HCT116 (cell line): ENCODE data around the gene CERCAM. TPM values are rescaled to one million over a fixed set of nuclear protein-coding genes. Genes with fewer than 3 reads are reported as not detected.

ENCODE experiments used
- ATAC-seq: fragments of 200-7000 bp; cut with Tn5 transposase; 2 replicates; pipeline ENCODE4 v1.9.1; 2020; ENCODE audit warnings: mild to moderate bottlenecking, moderate library complexity
- BruUV-seq: library from RNA; stranded (reverse); fragments of 400-500 nt; replicated peaks from 2 replicates; lab custom pipeline; 2021; lab: Mats Ljungman, UMichigan
- CTCF ChIA-PET: fragments of 300-600 bp; sonication (Branson Sonifier 250); formaldehyde crosslinking; loops from one replicate; lab custom pipeline; 2021; ENCODE audit warnings: antibody characterized with exemption; lab: Charles Lee
- POLR2A ChIA-PET: fragments of 300-600, 350-600 bp; sonication (Branson Sonifier 250); formaldehyde crosslinking; loops from one replicate; lab custom pipeline; 2021; ENCODE audit warnings: antibody characterized with exemption; lab: Charles Lee
- RAD21 ChIA-PET, 2 experiments: fragments of 300-600 bp; sonication (Branson Sonifier 250); formaldehyde crosslinking; loops; one replicate each; lab custom pipeline; 2023; ENCODE audit warnings: low total read pairs in 2 of 2; ENCODE audit not compliant: uncharacterized antibody in 2 of 2, unreplicated experiment in 2 of 2, low non-redundant PET in 1 of 2; lab: Charles Lee
- DNase-seq: peaks from one replicate; pipeline ENCODE4 v3.0.0-alpha.2; 2010; ENCODE audit warnings: low read depth, low spot score
- H2AFZ ChIP-seq: fragments of 200-600 bp; shearing (Covaris generic), sonication (generic); 2 replicates; pipeline ENCODE4 v1.6.1; 2017; ENCODE audit warnings: low read depth, mixed run types, mixed read lengths, antibody characterized with exemption, low read length; ENCODE audit not compliant: poor library complexity, severe bottlenecking
- H3K27ac ChIP-seq: 2 replicates; pipeline ENCODE4 v1.5.1; 2012; ENCODE audit warnings: low read depth, low read length
- H3K27me3 ChIP-seq: fragments of 200-600 bp; sonication (generic); 2 replicates; pipeline ENCODE4 v1.6.1; 2016; ENCODE audit warnings: mixed run types, low read length, mixed read lengths; ENCODE audit not compliant: insufficient read depth
- H3K36me3 ChIP-seq, 2 experiments: fragments of 200-500 bp in 1 of 2; fragments of 200-600 bp in 1 of 2; sonication (Bioruptor generic) in 1 of 2; sonication (generic) in 1 of 2; 2 replicates each; pipeline versions ENCODE4 v1.5.1 to v1.6.1; 2014 to 2016; ENCODE audit warnings: low read length in 2 of 2, inconsistent platforms in 1 of 2, mixed read lengths in 1 of 2, mixed run types in 1 of 2; ENCODE audit not compliant: insufficient read depth in 2 of 2, control insufficient read depth in 1 of 2
- H3K4me1 ChIP-seq, 2 experiments: fragments of 200-600 bp in 1 of 2; sonication (generic) in 1 of 2; 2 replicates each; pipeline versions ENCODE4 v1.5.1 to v1.6.1; 2012 to 2017; ENCODE audit warnings: low read length in 2 of 2, inconsistent platforms in 1 of 2, mild to moderate bottlenecking in 1 of 2, mixed read lengths in 1 of 2, mixed run types in 1 of 2, moderate library complexity in 1 of 2; ENCODE audit not compliant: insufficient read depth in 2 of 2, control insufficient read depth in 1 of 2
- H3K4me2 ChIP-seq: fragments of 200-600 bp; sonication (generic); 2 replicates; pipeline ENCODE4 v1.6.1; 2017; ENCODE audit warnings: mixed run types, low read length, mixed read lengths
- H3K4me3 ChIP-seq, 2 experiments: fragments of 200-600 bp in 1 of 2; sonication (generic) in 1 of 2; replicated peaks in 1 of 2; 2 replicates each; pipeline ENCODE4 v1.5.1; 2011 to 2016; ENCODE audit warnings: low read length in 2 of 2, control low read depth in 1 of 2, low read depth in 1 of 2, mild to moderate bottlenecking in 1 of 2, mixed read lengths in 1 of 2, mixed run types in 1 of 2
- H3K79me2 ChIP-seq: fragments of 200-600 bp; sonication (generic); 2 replicates; pipeline ENCODE4 v1.6.1; 2017; ENCODE audit warnings: mild to moderate bottlenecking, mixed run types, low read length, moderate library complexity, mixed read lengths; ENCODE audit not compliant: insufficient read depth
- H3K9ac ChIP-seq: fragments of 200-600 bp; sonication (generic); 2 replicates; pipeline ENCODE4 v1.6.1; 2016; ENCODE audit warnings: low read length, mixed read lengths
- H3K9me2 ChIP-seq: fragments of 200-600 bp; sonication (generic), shearing (Covaris generic); 2 replicates; pipeline ENCODE4 v1.6.1; 2017; ENCODE audit warnings: mixed run types, mild to moderate bottlenecking, moderate library complexity; ENCODE audit not compliant: insufficient read depth
- H3K9me3 ChIP-seq, 2 experiments: fragments of 200-500 bp in 1 of 2; fragments of 200-600 bp in 1 of 2; sonication (Bioruptor generic) in 1 of 2; sonication (generic) in 1 of 2; 2 replicates each; pipeline ENCODE4 v1.6.1; 2014 to 2017; ENCODE audit warnings: low read length in 2 of 2, mixed read lengths in 2 of 2, inconsistent platforms in 1 of 2, low read depth in 1 of 2, mild to moderate bottlenecking in 1 of 2, mixed run types in 1 of 2, moderate library complexity in 1 of 2; ENCODE audit not compliant: control insufficient read depth in 1 of 2, insufficient read depth in 1 of 2
- H4K20me1 ChIP-seq: fragments of 200-600 bp; sonication (generic), shearing (Covaris generic); 2 replicates; pipeline ENCODE4 v1.6.1; 2017; ENCODE audit warnings: mixed run types, mild to moderate bottlenecking, moderate library complexity; ENCODE audit not compliant: insufficient read depth
- ATF3 ChIP-seq: IDR thresholded peaks from 2 replicates; pipeline ENCODE4 v1.6.1; 2012
- CBX3 ChIP-seq: IDR thresholded peaks from 2 replicates; pipeline ENCODE4 v1.6.1; 2012; ENCODE audit warnings: low read depth
- CTCF ChIP-seq, 3 experiments: fragments of 200-600 bp in 1 of 3; sonication (generic) in 1 of 3; IDR thresholded peaks in 2 of 3; conservative IDR thresholded peaks in 1 of 3; 2 replicates each; pipeline ENCODE4 v1.5.1; 2012 to 2017; ENCODE audit warnings: low read depth in 2 of 3, low read length in 2 of 3, antibody characterized with exemption in 1 of 3, borderline replicate concordance in 1 of 3, control low read depth in 1 of 3, mild to moderate bottlenecking in 1 of 3, mixed read lengths in 1 of 3, mixed run types in 1 of 3, moderate library complexity in 1 of 3; ENCODE audit not compliant: insufficient read depth in 1 of 3
- EZH2 ChIP-seq: fragments of 200-600 bp; sonication (generic); IDR thresholded peaks from 2 replicates; pipeline ENCODE4 v1.6.1; 2017; ENCODE audit warnings: antibody characterized with exemption, mixed run types
- EZH2phosphoT487 ChIP-seq: fragments of 200-600 bp; IDR thresholded peaks from 2 replicates; pipeline ENCODE4 v1.6.1; 2018; ENCODE audit warnings: antibody characterized with exemption, borderline replicate concordance
- JUND ChIP-seq: IDR thresholded peaks from 2 replicates; pipeline ENCODE4 v1.6.1; 2012
- SP1 ChIP-seq: IDR thresholded peaks from 2 replicates; pipeline ENCODE4 v1.6.1; 2012; ENCODE audit warnings: low read depth
- SRF ChIP-seq: IDR thresholded peaks from 2 replicates; pipeline ENCODE4 v1.6.1; 2012; ENCODE audit warnings: low read depth
- YY1 ChIP-seq: IDR thresholded peaks from 2 replicates; pipeline ENCODE4 v1.6.1; 2011; ENCODE audit warnings: low read length, low read depth, moderate library complexity, mild to moderate bottlenecking; ENCODE audit not compliant: insufficient replicate concordance; ENCODE audit errors: extremely low read depth
- intact Hi-C: fragments of 100-400 bp; cut with micrococcal nuclease; formaldehyde crosslinking; loops from 2 replicates; pipeline ENCODE4 v1.10.0; 2022
- total RNA-seq: library from RNA; stranded (reverse); gene quantifications from one replicate; pipeline ENCODE4 v1.2.1, GENCODE V29; 2021; ENCODE audit not compliant: unreplicated experiment
- TF ChIP-seq, protein P1 (sequence below): IDR thresholded peaks from 2 replicates; pipeline ENCODE4 v1.6.1; 2011; ENCODE audit warnings: mild to moderate bottlenecking, low read length, moderate library complexity; ENCODE audit not compliant: insufficient replicate concordance; ENCODE audit errors: extremely low read depth

Gene CERCAM
- total RNA-seq, 1 experiment from 2014 or later = 27.0 TPM

- BruUV-seq = no TSS peak
- H2AFZ ChIP-seq = no peak overlapping the region
- RAD21 ChIA-PET = no interaction called here
Observed at GRCh38 chr9:128456613-128457061, 36.0 kb downstream of the CERCAM start.

More at GRCh38 chr9:128456613-128457061, 36.0 kb downstream of the CERCAM start:
- Histone ChIP-seq H3K4me2 (peak overlapping the region; percentile 92), H3K27ac (peak overlapping the region; percentile 82), H3K79me2 (peaks cover 18% of the 10 kb centered on the region), H3K9me2 (no peaks in the 10 kb centered on the region), H3K4me1 (peaks cover 5 to 22% of the 10 kb centered on the region in 2 experiments; a peak in 3 of 4 replicates), H3K36me3 (peaks cover 10 to 19% of the 10 kb centered on the region in 2 experiments; a peak in 3 of 4 replicates), H3K9me3 (no peaks in the 10 kb centered on the region), H4K20me1 (no peaks in the 10 kb centered on the region), H3K4me3 (peak overlapping the region; percentile 82 to 85), H3K9ac (peak overlapping the region; percentile 90), H3K27me3 (no peaks in the 10 kb centered on the region)
- CTCF ChIA-PET = no interaction called here
- peak; percentile 74 for ATAC-seq
- intact Hi-C loops = loop anchor here (5.0 kb wide), 1 partner anchor 96 kb away; the partner anchor contains the start of gene SPTAN1
- peak; percentile 28 for DNase-seq
- POLR2A ChIA-PET = no interaction called here
- TF ChIP-seq JUND (no peak), CBX3 (no peak), CTCF (IDR thresholded peaks at IDR 0.05 in 2 of 3, conservative IDR thresholded peaks at IDR 0.05 in 1 of 3; ENCODE audit: borderline replicate concordance in 1 of 3, insufficient read depth in 1 of 3, low read depth in 2 of 3, low read length in 2 of 3) (no peak), YY1 (no peak), SP1 (no peak), ATF3 (no peak), EZH2 (no peak), EZH2phosphoT487 (no peak), SRF (no peak)
- TF ChIP-seq, protein P1, sequence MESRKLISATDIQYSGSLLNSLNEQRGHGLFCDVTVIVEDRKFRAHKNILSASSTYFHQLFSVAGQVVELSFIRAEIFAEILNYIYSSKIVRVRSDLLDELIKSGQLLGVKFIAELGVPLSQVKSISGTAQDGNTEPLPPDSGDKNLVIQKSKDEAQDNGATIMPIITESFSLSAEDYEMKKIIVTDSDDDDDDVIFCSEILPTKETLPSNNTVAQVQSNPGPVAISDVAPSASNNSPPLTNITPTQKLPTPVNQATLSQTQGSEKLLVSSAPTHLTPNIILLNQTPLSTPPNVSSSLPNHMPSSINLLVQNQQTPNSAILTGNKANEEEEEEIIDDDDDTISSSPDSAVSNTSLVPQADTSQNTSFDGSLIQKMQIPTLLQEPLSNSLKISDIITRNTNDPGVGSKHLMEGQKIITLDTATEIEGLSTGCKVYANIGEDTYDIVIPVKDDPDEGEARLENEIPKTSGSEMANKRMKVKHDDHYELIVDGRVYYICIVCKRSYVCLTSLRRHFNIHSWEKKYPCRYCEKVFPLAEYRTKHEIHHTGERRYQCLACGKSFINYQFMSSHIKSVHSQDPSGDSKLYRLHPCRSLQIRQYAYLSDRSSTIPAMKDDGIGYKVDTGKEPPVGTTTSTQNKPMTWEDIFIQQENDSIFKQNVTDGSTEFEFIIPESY = no peak
